ENCODE results near the gene DNAH7. TPM values are rescaled to one million over a fixed set of nuclear protein-coding genes. Genes with fewer than 3 reads are reported as not detected.
"Not testable (repeated sequence)": the region's sequence is repeated elsewhere in the genome, so short reads cannot be mapped to it uniquely, and the experiment has no call there.

DNAH7 gene
- total and polyA plus RNA-seq, 2 experiments from 2014 or later, result 0.35 to 1.1 TPM

- not testable (repeated sequence) for H3K9me2 ChIP-seq (ENCODE audit: insufficient read depth); H3K4me1 Mint-ChIP-seq; H3F3A ChIP-seq (replicated peaks; ENCODE audit: low read depth); H3K27me3 Mint-ChIP-seq (ENCODE audit: insufficient read depth, low read depth, poor library complexity); H3K4me2 ChIP-seq; H2AFZ ChIP-seq; H3K4me3 Mint-ChIP-seq; H3K27ac Mint-ChIP-seq; H4K20me1 ChIP-seq (replicated peaks; ENCODE audit: insufficient read depth); H3K4me3 ChIP-seq; H3K36me3 ChIP-seq (ENCODE audit: insufficient read depth); DNase-seq (ENCODE audit: low spot score); ATAC-seq; H3K27ac ChIP-seq (ENCODE audit: low read depth); H3K27me3 ChIP-seq (ENCODE audit: insufficient read depth); H3K4me1 ChIP-seq (ENCODE audit: insufficient read depth); H3K79me2 ChIP-seq (replicated peaks; ENCODE audit: insufficient read depth)
- Mint-ChIP-seq H3K36me3 (ENCODE audit: low read depth) (peaks cover 26% of the 10 kb centered on the region), H3K9me3 (peaks cover 36% of the 10 kb centered on the region)
These were observed 20.8 kb upstream of the DNAH7 start for GRCh38 chr2:196089448-196089847.

- peaks cover 27% of the 10 kb centered on the region for H3K36me3 Mint-ChIP-seq (ENCODE audit: low read depth)
- H3K4me3 Mint-ChIP-seq, result no peak overlapping the region
- H3K79me2 ChIP-seq (replicated peaks; ENCODE audit: insufficient read depth), result no peaks in the 10 kb centered on the region
- no peaks in the 10 kb centered on the region for H4K20me1 ChIP-seq (replicated peaks; ENCODE audit: insufficient read depth)
- ATAC-seq (no peak), DNase-seq (ENCODE audit: low spot score) (no peak)
- no peaks in the 10 kb centered on the region for H3K4me1 ChIP-seq (ENCODE audit: insufficient read depth)
- peaks cover 3% of the 10 kb centered on the region for H3K27me3 Mint-ChIP-seq (ENCODE audit: insufficient read depth, low read depth, poor library complexity)
- no peaks in the 10 kb centered on the region for H3K9me2 ChIP-seq (ENCODE audit: insufficient read depth)
- H3K27ac Mint-ChIP-seq, result no peak overlapping the region
- no peaks in the 10 kb centered on the region; the same call in 1 of the 2 replicates for H3K36me3 ChIP-seq (ENCODE audit: insufficient read depth)
- H3K27me3 ChIP-seq (ENCODE audit: insufficient read depth), result no peaks in the 10 kb centered on the region
- no peak overlapping the region for H3K4me2 ChIP-seq
- peaks cover 37% of the 10 kb centered on the region for H3K9me3 Mint-ChIP-seq
- H3K4me1 Mint-ChIP-seq, result no peaks in the 10 kb centered on the region
- H3F3A ChIP-seq (replicated peaks; ENCODE audit: low read depth), result no peaks in the 10 kb centered on the region
- no peak overlapping the region for H3K27ac ChIP-seq (ENCODE audit: low read depth)
- H3K4me3 ChIP-seq, result no peak overlapping the region
- H2AFZ ChIP-seq, result no peak overlapping the region
- TF ChIP-seq ETS1 (IDR thresholded peaks at IDR 0.05) (no peak), STAT1 (IDR thresholded peaks at IDR 0.05; ENCODE audit: unreplicated experiment) (no peak), ZNF114 (CRISPR knock-in tag; IDR thresholded peaks at IDR 0.05) (no peak), EZH2phosphoT487 (IDR thresholded peaks at IDR 0.05; ENCODE audit: unreplicated experiment) (no peak), POLR2AphosphoS5 (IDR thresholded peaks at IDR 0.05; ENCODE audit: low read depth) (no peak), NANOG (IDR thresholded peaks at IDR 0.05; ENCODE audit: borderline replicate concordance) (no peak), EZH2 (IDR thresholded peaks at IDR 0.05; ENCODE audit: low read depth, unreplicated experiment) (no peak), ZNF462 (CRISPR knock-in tag; IDR thresholded peaks at IDR 0.05) (no peak), CTCF (conservative IDR thresholded peaks at IDR 0.05; ENCODE audit: low read depth in 2 of 2) (no peak), JUNB (IDR thresholded peaks at IDR 0.05; ENCODE audit: unreplicated experiment) (no peak), CREB1 (CRISPR knock-in tag; IDR thresholded peaks at IDR 0.05; ENCODE audit: low read depth) (no peak), ZNF331 (CRISPR knock-in tag; IDR thresholded peaks at IDR 0.05; ENCODE audit: low read depth) (no peak)
These were observed 19.6 kb upstream of the DNAH7 start for GRCh38 chr2:196088203-196088602.
